C4-2B (cell line): Measurements from ENCODE around the gene LRMDA.

Experiments
- H3K27ac ChIP-seq: fragments of 450-650 bp; 2 replicates; pipeline ENCODE4 v1.5.1; 2017
- CTCF ChIP-seq: fragments of 450-650 bp; conservative IDR thresholded peaks from 2 replicates; pipeline ENCODE4 v1.5.1; 2017; ENCODE audit warnings: mild to moderate bottlenecking
- ZFX ChIP-seq: fragments of 450-650 bp; IDR thresholded peaks from 2 replicates; pipeline ENCODE4 v1.6.1; 2017

LRMDA gene

GRCh38 chr10:76172020-76172419, 740.6 kb downstream of the LRMDA start:
- TF ChIP-seq CTCF (no peak), ZFX (no peak)
- H3K27ac ChIP-seq, result no peak overlapping the region

GRCh38 chr10:76175533-76176165, 744.2 kb downstream of the LRMDA start:
- no peak overlapping the region for H3K27ac ChIP-seq
- TF ChIP-seq CTCF (no peak), ZFX (no peak)

- no peak for TF ChIP-seq ZFX
- no peak for TF ChIP-seq CTCF
- H3K27ac ChIP-seq, result no peak overlapping the region
These were observed 744.7 kb downstream of the LRMDA start for GRCh38 chr10:76176166-76176550.

GRCh38 chr10:76177936-76178335, 746.5 kb downstream of the LRMDA start:
- TF ChIP-seq ZFX (no peak), CTCF (no peak)
- H3K27ac ChIP-seq, result no peak overlapping the region

GRCh38 chr10:76178532-76179292, 747.3 kb downstream of the LRMDA start:
- H3K27ac ChIP-seq, result no peak overlapping the region
- TF ChIP-seq CTCF (no peak), ZFX (no peak)

- no peak for TF ChIP-seq CTCF
- TF ChIP-seq ZFX, result no peak
- H3K27ac ChIP-seq, result no peak overlapping the region
These were observed 748.4 kb downstream of the LRMDA start for GRCh38 chr10:76179806-76180205.

- no peak overlapping the region for H3K27ac ChIP-seq
- TF ChIP-seq CTCF (no peak), ZFX (no peak)
These were observed 753.2 kb downstream of the LRMDA start for GRCh38 chr10:76184647-76185046.
